Astrocyte of the spinal cord (primary cell): ENCODE data around the gene UCP2.

Experiments
- DNase-seq: peaks from one replicate; pipeline ENCODE4 v3.0.0; 2011; ENCODE audit warnings: low read depth, low spot score
- H3K4me3 ChIP-seq: 2 replicates; pipeline ENCODE4 v1.5.1; 2011; ENCODE audit warnings: low read depth, mild to moderate bottlenecking, low read length, moderate library complexity
- CTCF ChIP-seq: IDR thresholded peaks from 2 replicates; pipeline ENCODE4 v1.5.1; 2012; ENCODE audit warnings: low read depth, mild to moderate bottlenecking, low read length, inconsistent platforms
- in situ Hi-C: cut with HindIII; loops from 2 replicates; pipeline ENCODE4 v1.10.0; 2017; ENCODE audit warnings: low sequenced_read_pairs

The UCP2 gene

DNA sequence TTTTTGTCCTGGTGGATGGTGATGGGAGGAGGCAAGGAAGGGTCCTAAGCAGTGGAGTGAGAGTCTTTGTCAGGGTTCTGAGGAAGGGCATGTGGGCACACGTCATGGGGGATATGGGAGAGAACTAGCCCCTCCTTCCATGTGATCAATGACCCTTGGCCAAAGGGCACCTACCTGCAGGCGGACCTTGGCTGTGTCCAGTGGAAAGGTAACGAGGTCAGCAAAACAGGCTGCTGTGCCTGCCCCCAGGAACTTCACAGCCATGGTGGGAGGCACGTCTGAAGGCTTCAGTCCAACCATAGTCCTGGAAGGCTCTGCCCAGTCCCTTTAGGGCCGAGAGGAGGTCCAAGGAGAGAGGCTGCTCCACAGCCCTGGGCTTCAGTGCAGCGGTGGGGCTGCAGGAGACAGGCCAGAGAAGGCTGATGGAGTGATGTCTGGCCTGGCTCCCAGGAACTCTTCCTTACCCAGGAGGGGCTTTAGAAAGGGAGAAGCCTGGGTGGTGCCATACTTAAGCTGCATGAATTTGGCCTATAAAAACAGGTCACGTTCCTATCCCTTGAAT lies 24.2 kb upstream of the UCP2 start:
- H3K4me3 ChIP-seq: no peak overlapping the region
- DNase-seq: no peak
- in situ Hi-C loops: no loop called here
- TF ChIP-seq CTCF: no peak

- no peak for DNase-seq
Observed at GRCh38 chr11:74005721-74006517, 23.3 kb upstream of the UCP2 start.

DNA sequence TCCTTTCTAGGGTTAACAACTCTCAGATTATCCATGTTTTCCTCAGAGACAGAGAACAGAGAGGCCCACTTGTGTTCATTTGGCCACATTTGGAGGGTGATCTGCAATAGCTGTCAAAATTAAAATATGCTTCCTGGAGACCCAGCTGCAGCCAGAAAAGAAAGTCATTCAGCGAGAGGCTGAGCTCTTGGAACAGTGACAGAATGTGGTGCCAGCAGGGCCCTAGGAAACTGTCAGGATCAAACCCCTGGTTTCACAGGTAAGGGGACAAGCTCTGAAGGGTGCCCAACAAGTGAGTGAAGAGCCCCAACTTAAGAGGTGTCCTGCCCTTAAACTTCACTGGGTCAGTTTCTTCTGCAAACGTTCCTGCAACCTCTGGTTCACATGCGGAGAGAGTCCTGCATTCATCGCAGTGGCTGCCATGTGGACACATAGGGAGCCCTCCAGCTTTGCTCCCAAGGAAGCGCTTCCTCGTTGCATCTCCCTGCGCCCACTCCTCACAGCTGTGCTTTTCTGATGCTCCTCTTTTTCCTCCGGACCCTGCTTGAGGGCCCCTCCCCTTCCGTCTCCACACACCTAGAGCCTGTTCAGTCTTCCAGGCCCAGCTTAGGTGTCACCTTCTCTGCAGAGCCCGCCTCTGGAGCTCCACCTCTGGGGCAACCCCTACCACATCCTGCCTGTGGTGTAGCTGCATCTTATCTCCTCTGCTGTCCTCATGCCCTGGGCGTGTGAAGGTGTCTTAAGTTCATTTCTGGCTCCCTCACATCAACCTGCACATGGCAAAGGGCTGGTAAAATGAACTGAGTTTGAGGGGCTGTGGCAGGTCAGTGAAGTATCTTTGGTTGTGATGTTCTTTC lies 22.3 kb upstream of the UCP2 start:
- no peak for DNase-seq
- in situ Hi-C loops: no loop called here
- no peak for TF ChIP-seq CTCF
- H3K4me3 ChIP-seq: no peak overlapping the region

More at GRCh38 chr11:74005721-74006517, 23.3 kb upstream of the UCP2 start:
- in situ Hi-C loops: no loop called here
- TF ChIP-seq CTCF: no peak
- H3K4me3 ChIP-seq: no peak overlapping the region

GRCh38 chr11:74004046-74004695 lies 21.5 kb upstream of the UCP2 start:
- DNase-seq: no peak
- in situ Hi-C loops: no loop called here
- TF ChIP-seq CTCF: no peak
- no peak overlapping the region for H3K4me3 ChIP-seq

GRCh38 chr11:74002832-74003231 lies 20.2 kb upstream of the UCP2 start:
- DNase-seq: no peak
- H3K4me3 ChIP-seq: no peak overlapping the region
- in situ Hi-C loops: no loop called here
- no peak for TF ChIP-seq CTCF

- in situ Hi-C loops: no loop called here
- H3K4me3 ChIP-seq: no peak overlapping the region
- no peak for DNase-seq
- TF ChIP-seq CTCF: no peak
Observed at GRCh38 chr11:74001822-74002286, 19.2 kb upstream of the UCP2 start.
